Measurements from ENCODE around the gene PFN3.

- TF ChIP-seq POLR2AphosphoS5 (IDR thresholded peaks at IDR 0.05; ENCODE audit: low read depth, low read length) (no peak), SIN3A (IDR thresholded peaks at IDR 0.05; ENCODE audit: borderline replicate concordance, insufficient read depth, low read length) (no peak), TAF1 (IDR thresholded peaks at IDR 0.05; ENCODE audit: borderline replicate concordance, insufficient read depth, low read length) (no peak), REST (IDR thresholded peaks at IDR 0.05; ENCODE audit: insufficient read depth in 1 of 2, low read depth in 2 of 2, low read length in 2 of 2) (no peak), FOXP2 (optimal IDR thresholded peaks at IDR 0.05; ENCODE audit: borderline replicate concordance, extremely low read depth, extremely low read length, insufficient read depth) (no peak)
These were observed 37.2 kb upstream of the PFN3 start for GRCh38 chr5:177437623-177438022.
